ENCODE measurements around the gene MRPL23. TPM values are rescaled to one million over a fixed set of nuclear protein-coding genes. Genes with fewer than 3 reads are reported as not detected.
"Not testable (repeated sequence)": the region's sequence is repeated elsewhere in the genome, so short reads cannot be mapped to it uniquely, and the experiment has no call there.

Gene MRPL23
- total RNA-seq, 1 donor from 2014 or later = 19.2 TPM

DNA sequence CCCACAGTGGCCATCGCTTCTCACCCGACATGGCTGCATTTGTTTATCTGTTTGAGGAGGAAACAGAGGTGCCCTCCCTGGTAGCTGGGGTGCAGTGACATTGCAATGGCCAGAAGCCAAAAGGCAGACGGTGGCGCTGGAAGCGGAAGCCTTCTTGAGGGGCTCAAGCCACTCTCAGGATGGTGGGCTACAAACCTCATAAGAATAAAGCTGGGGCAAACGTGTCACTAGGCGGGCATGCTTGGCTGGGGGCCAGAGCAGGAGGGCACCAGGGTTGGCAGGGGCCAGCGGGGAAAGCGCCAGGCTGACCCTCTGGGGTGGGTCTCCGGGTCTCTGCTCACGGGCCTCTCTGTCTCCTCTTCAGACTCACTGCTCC is 15.0 kb upstream of the MRPL23 start:
- DNase-seq (ENCODE audit: low spot score in 2 of 2) (peak in 1 of 2 donors; percentile 22), FAIRE-seq (no peak)

DNA sequence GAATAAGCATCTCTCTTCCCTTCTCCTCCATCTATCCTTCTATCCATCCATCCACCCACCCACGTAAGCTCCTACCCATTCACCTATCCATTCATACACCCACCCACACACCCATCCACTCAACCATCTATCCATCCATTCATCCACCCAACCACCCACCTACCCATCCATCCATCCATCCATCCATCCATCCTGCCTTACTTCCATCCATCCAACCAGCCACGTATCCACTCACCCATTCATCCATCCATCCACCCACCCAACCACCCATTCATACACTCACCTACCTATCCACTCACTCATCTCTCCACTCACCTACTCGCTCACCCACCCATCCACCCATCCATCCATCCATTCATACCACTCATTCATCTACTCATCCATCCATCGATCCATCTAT is 14.5 kb upstream of the MRPL23 start:
- DNase-seq (ENCODE audit: low spot score in 2 of 2) (no peak), FAIRE-seq (no peak)

DNA sequence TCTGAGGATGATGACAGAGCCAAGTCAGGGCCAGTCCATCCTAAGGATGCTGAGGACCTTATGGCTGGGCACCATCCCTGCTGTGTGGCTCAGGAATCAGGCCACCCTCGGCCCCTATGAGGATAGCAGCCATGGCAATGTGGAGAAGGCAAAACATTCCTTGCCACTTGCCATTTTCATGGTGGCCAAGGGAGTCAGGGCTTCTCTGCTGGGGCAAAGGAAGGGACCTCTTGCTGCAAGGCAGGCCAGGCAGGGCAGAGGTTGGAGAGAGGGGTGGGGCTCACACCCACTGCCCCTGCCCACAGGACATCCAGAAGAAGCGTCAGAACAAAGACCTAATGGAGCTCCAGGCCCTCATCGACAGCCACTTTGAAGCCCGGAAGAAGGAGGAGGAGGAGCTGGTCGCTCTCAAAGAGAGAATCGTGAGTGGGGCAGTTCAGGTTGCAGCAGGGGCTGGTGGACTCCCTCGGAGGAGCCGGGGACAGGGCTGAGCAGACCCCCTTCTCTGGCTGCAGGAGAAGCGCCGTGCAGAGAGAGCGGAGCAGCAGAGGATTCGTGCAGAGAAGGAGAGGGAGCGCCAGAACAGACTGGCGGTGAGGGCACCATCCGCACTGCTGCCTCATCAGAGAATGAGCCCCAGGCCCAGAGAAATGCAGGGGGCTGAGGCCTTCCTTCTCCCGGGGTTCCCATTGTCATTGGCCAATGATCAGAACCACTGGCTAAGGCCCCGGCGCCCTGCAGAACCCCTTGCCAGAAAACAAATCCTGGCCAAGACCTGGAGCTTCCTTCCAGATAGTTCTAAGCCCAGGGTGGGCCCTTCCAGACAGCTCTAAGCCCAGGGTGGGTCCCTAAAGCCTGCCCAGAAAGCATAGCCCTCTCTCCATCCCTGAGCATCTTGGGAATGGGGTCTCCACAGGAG is 13.5 kb upstream of the MRPL23 start:
- FAIRE-seq (no peak), DNase-seq (ENCODE audit: low spot score in 2 of 2) (no peak)

DNA sequence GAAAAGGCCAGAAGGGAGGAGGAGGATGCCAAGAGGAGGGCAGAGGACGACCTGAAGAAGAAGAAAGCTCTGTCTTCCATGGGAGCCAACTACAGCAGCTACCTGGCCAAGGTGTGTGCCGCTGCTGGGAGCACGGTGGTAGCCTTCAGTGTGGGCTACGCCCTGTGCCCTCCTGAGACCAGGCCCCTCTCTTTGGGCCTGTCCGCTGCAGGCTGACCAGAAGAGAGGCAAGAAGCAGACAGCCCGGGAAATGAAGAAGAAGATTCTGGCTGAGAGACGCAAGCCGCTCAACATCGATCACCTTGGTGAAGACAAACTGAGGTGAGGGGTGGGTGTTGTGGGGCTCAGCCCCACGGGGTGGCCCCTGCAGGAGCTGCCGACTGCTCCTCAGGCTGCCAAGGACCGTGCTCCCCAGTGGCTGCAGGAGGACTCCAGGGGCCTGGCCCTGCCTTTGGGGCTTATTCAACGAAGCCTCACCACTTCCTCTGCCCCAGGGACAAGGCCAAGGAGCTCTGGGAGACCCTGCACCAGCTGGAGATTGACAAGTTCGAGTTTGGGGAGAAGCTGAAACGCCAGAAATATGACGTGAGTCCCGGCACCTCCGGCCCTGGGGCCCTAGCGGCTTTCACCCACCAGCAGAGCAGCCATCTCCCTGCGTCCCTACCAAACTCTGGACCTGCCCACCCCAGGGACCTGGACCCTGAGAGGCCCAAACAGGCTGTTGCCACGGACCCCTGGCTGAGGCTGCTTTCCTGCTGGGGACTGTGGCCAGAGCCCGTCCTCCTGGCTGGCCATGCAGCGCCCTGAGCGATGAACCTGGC is 12.6 kb upstream of the MRPL23 start:
- FAIRE-seq = no peak
- no peak for DNase-seq (ENCODE audit: low spot score in 2 of 2)

DNA sequence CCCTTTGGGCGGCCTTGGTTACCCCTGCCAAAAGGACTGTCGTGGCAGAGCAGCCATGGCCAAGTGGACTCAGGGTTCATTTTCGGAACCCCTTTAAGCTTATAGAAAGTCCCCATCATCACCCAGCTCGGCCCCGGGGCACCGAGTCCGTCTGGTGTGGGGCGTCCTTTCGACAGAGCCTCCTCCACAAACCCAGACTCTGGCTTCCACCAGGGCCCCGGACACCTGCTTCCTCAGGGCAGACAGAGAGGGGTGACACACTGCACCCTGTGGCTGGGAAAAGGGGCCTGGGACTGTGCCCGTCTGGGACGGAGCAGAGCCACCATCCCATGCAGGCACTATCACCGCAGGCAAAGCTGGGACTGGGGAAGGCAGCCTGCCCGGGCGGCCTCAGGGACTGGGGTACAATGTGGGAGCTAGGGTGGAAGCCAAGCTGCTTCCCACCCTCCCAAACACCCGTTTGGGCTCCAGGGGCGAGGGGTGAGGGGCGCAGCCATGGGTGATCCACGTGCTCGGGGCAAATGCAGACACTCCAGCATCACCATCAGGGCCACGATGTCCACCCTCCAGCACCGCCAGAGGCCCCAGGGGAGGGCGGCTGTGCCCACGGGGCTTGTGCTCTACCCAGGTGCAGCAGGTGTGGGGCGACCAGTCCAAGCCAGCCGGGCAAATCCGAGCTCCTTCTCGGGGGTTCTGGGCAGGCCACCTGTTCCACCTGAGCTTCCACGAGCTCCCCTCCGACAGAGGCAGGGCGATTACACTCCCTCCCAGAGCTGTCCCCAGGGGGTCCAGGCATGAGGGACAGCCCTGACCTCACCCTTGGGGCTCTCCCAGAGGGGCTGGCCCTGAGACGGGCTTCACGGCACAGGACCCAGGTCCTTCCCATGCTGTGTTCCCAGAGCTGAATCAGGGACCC is 11.7 kb upstream of the MRPL23 start:
- no peak for FAIRE-seq

DNA sequence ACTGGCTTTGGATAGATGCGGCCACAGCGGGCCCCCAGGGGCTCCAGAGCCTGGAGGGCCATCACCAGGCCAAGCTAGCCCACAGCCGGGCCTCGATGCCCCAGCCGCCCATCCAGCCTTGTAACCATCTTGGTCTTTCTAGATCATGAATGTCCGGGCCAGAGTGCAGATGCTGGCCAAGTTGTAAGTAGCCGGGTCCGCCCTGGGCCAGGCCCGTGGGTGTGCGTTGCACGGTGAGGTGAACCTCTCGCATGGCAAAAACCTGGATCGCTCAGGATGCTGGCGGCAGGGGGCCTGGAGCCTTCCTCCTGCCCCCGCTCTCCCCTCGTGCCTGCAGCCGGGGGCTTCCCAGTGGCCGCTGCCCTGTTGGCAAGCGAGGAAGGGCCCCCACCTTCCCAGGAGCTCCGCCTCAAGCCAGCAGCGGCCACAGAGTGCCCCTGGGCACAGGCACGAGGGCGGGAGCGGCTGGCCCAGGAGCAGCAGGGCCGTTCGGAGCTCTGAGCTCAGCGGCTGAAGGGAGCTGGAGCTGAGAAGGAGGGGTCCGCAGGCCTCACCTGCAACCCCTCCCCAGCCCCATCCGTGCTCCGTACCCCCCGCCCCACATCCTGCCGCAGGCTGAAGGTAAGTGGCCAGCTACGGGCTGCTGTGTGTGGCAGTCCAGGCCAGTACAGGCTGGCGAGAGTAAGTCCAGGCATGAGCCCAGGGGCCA is 10.9 kb upstream of the MRPL23 start:
- FAIRE-seq (no peak), DNase-seq (ENCODE audit: low spot score in 2 of 2) (no peak)

More for the DNA sequence above, 11.7 kb upstream of the MRPL23 start:
- no peak for DNase-seq (ENCODE audit: low spot score in 2 of 2)

DNA sequence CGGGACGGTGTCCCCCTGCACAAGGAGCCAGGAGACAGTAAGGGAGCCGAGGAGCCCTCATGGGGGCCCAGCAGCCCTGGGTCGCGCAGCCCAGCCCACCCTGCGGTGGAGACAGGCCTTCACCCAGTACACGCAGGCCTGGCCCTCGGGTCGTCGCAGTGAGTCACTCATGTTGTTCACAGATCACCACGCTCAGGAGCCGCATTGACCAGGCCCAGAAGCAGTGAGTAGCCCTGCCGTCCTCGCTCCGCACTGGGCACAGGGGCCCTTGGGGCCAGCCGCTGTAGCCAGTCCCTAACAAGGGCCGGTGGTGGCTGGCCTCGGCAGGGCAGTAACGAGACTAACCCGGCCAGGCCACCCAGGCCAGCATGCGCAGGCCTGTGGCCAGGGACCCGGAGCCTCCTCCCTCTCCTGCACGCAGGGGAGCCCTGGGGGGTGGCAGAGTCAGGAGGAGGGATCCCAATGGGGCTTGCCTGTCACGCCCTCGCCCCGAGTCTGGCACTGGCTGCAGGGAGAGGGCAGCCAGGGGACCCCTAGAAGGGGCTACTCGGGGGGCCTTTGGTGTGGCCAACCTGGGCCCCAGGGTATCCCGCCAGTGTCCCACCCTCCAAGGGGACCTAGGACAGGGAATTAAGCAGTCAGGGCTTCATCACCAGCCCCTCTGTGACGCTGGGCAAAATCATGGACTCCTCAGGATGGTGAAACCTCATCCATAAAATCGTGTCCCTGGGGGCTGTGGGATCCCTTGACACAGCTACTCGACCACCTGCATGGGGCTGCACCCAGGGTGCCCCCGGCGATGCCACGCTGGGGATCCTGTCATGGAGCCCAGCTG is 10.1 kb upstream of the MRPL23 start:
- DNase-seq (ENCODE audit: low spot score in 2 of 2) (no peak), FAIRE-seq (no peak)

DNA sequence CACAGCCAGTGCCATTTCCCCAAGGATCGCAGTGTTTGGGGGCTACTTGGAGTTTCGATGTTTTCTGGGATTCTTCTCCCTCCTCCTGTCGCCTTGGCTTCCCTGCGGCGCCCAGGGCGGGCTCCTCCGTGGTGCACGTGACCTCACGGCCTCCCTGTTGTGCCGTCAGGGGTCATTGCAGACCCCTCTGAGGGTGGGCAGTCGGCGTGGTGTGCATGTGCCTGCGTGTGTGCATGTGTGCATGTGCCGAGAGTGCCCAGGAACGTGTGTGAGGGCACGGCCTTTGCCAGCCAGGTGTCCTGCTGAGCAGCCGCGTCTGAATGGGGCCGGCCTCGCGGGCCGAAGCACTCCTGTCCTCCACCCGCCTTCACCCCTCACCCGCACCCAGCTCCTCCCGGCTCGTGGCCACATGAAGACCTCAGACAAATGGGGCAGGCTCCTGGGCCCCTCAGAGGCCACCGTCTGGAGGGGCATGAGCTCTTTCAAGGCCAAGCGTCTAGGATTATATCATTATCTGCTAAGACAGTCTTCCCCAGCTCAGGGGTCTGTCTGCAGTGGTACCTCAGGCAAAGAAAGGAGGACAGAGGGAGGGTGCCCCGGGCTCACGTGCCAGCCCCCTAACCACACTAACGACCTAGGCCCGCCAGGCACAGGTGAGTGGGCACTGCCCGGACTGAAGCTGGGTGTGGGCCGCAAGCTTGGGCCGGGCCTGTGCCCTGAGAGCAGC is 9.4 kb upstream of the MRPL23 start:
- FAIRE-seq = no peak
- no peak for DNase-seq (ENCODE audit: low spot score in 2 of 2)

DNA sequence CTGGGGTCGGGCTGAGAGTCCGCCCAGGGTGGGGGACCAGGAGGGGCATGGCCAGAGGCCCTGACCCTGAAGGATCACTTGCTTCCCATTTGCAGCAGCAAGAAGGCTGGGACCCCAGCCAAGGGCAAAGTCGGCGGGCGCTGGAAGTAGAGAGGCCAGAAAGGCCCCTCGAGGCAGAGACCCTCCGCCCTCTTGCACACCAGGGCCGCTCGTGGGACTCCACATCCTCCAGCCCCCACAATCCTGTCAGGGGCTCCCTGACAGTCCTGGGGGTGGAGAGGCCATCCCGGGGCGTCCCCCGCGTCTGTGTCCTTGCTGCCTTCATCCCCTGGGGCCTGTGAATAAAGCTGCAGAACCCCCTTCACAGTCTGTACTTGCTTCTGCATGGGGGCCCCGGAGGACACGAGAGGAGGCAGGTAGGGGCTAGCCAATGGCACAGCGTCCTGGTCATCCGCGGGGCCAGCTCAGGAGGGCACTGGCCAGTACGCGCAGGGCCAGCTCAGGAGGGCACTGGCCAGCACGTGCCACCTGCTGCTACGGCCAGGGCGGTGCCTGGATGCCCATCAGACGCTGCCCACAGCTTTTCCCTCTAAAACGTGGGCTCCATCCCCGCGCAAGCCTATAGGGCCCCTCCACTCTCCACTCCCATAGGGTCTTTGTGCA is 8.7 kb upstream of the MRPL23 start:
- no peak for FAIRE-seq
- DNase-seq (ENCODE audit: low spot score in 2 of 2) = no peak

DNA sequence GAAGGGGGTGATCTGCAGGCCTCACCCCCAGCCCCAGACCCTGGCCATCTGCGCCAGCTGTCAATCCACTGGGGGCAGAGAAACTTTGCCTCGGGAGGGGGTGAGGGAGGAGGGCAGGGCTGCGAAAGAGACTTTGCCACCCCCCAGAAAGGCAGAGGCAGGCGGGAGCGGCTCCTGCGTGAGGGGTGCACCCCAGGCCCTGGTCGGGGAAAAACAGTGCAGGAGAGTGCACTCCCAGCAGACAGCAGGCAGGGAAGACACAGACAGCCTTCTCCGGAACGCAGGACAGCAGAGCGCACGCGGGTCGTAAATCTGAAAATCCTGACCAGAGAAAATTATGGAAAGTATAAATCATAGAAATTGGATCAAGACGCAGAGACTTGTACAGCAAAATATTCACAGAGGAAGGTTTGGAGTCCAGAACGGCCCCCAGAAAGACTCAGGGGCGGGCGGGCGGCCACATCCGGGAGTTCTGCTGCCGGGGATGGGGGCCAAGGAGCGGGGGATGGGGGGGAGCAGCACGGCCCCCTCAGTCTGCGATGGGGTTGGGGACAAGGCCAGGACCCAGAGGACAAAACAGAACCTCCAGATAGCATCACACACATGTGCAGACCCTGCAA is 8.0 kb upstream of the MRPL23 start:
- no peak for FAIRE-seq
- DNase-seq (ENCODE audit: low spot score in 2 of 2) = no peak

DNA sequence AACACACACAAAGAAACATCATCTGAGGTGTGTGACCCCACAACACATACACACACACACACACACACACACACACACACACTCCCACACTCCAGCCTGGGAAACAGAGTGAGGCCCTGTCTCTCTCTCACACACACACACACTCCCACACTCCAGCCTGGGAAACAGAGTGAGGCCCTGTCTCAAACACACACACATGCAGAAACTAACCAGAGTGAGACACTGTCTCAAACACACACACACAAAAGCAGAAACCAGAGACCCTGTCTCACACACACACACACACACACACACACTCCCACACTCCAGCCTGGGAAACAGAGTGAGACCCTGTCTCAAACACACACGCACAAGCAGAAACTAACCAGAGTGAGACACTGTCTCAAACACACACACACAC is 7.3 kb upstream of the MRPL23 start:
- FAIRE-seq; DNase-seq (ENCODE audit: low spot score in 2 of 2): not testable (repeated sequence)

DNA sequence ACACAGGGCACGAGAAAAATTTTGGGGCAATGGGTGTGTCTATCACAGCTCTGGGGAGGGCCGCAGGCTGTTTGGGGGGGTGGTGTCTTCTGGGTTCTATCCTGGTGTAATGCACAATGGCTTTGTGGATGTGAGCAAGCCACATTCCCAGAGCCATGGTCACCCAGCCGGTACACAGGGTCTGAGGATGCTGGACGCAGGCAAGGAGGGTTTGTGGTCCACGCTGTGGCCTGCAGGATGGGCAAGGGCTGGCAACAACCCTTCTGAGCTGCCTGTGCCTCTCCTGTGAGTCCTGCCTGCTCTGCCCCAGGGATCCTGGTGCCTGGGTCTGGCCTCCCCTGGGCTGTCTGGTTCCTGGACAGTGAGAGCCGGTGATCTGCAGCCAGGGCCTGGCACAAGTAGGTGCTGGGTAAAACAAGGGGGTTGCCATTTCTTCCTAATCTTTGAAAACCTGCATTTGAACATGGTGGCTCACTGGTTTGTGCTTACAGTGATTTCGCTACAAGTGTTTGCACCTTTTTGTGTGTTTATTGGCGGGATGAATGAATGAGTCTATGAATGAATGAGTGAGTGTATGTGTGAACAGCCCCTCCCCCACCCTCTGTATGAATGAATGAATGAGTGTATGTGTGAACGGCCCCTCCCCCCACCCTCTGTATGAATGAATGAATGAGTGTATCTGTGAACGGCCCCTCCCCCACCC is 4.4 kb upstream of the MRPL23 start:
- FAIRE-seq (no peak), DNase-seq (ENCODE audit: low spot score in 2 of 2) (no peak)

DNA sequence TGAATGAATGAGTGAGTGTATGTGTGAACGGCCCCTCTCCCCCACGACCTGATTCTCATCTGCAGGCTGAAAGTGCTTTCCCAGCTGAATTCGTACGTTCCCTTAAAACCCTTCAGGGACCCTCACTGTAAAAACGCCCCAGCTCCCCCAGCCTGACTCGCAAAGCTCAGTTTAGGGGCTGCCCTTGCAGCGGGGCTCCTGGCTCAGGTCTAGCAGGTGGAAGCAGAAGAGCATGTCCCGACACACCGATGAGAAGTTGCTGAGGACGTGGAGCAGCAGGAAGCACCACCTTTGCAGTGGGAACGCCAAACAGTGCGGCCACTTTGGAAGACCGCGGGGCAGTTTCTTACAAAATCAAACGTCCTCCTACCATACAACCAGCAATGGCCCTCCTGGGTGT is 3.6 kb upstream of the MRPL23 start:
- DNase-seq (ENCODE audit: low spot score in 2 of 2) (no peak), FAIRE-seq (no peak)

DNA sequence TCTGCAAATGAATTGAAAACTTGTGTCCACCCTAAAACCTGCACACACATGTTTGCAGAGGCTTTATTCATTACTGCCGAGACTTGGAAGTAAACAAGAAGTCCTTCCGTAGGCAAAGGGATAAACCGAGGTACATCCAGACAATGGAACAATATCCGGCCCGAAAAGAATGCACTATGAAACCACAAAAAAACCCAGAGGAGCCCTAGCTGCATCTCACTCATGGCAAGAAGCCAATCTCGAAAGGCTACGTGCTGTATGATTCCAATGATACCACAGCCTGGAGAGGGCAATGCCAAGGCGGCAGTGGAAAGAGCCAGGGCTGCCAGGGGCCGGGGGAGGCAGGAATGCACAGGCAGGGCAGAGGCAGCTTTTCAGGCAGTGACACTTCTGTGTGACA is 3.2 kb upstream of the MRPL23 start:
- DNase-seq (ENCODE audit: low spot score in 2 of 2) (no peak), FAIRE-seq (no peak)

DNA sequence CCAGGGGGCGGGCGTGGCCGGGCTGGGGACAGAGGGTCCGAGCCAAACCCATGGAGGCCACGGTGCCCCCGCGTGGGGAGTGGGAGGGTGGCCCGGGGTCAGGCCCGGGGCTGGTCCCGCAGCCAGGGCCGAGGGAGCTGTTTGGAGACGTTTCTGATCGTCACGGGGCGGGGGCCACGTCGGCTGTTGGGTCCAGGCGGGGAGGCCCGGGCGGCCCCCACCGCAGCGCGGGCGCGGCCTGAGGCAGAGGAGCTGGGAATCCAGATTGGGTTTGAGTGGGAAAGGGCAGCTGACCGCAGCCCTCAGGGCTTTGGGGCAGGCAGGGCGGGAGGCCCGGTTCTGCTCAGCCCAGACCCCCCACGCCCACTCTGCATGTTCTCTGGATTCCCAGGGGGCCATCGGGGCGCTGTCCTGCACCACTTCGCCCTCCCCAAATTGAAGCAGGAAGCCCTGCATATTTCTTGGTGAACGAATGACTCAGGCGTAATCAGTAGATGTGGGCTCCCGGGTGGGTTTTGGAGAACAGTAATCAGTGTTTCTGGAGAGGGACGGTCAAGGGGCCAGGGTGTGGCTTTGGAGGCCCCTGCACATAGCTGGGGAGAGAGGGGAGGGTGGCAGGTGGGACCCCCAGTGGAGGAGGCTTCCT is 583 bp downstream of the MRPL23 start:
- DNase-seq (ENCODE audit: low spot score in 2 of 2) = no peak
- FAIRE-seq = no peak

DNA sequence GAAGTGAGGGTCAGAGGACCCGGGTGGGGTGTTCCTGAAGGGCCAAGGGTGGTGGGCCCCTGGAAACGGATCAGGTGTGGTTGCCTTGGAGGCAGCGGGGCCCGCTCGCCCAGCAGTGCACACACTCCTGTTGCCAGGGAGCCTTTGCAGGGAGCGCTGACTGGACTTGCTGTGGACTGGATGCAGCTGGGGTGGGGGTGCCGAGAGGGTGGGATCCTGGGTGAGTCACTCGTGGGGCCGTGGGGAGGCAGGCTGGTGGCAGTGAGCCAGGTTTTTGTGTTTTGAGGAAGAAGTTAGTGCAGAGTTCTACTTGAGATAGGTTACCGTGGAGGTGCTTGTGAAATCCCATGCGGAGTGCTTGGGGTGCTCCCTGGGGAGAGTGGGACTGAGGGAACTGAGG is 1.3 kb downstream of the MRPL23 start:
- DNase-seq (ENCODE audit: low spot score in 2 of 2) (no peak), FAIRE-seq (no peak)

Measured in frontal cortex (tissue), 4 donors.